ENCODE results near the gene HSF2BP. TPM values are rescaled to one million over a fixed set of nuclear protein-coding genes. Genes with fewer than 3 reads are reported as not detected.

HSF2BP gene
- total RNA-seq, 1 experiment from 2014 or later, result 1.5 TPM

GRCh38 chr21:43686811-43687565 is 27.7 kb upstream of the HSF2BP start:
- Histone ChIP-seq H3T11ph (ENCODE audit: low read length) (no peak overlapping the region), H3K56ac (ENCODE audit: insufficient read length, low read depth, low read length) (no peak overlapping the region), H3K79me2 (ENCODE audit: insufficient read depth, low read length) (no peaks in the 10 kb centered on the region), H4K20me1 (ENCODE audit: control insufficient read depth, insufficient read depth, insufficient read length) (no peaks in the 10 kb centered on the region), H3K14ac (ENCODE audit: insufficient read depth, low read length) (no peak overlapping the region), H2BK12ac (ENCODE audit: insufficient read length, low read depth, low read length) (no peak overlapping the region), H4K91ac (ENCODE audit: insufficient read length, low read depth, low read length) (no peak overlapping the region), H4K5ac (ENCODE audit: insufficient read length, low read depth, low read length) (no peak overlapping the region), H3K9me3 (ENCODE audit: control insufficient read depth, low read depth, low read length) (no peaks in the 10 kb centered on the region), H2BK120ac (ENCODE audit: low read depth, low read length, poor library complexity, severe bottlenecking) (no peak overlapping the region), H3K9ac (ENCODE audit: extremely low read depth, insufficient read length, low read length) (no peak overlapping the region), H2BK15ac (ENCODE audit: low read depth, low read length) (no peak overlapping the region), H3K23me2 (ENCODE audit: insufficient read length, low read depth, low read length, poor library complexity, severe bottlenecking) (no peaks in the 10 kb centered on the region), H3K4me1 (ENCODE audit: insufficient read depth, low read length) (no peaks in the 10 kb centered on the region), H2AFZ (ENCODE audit: low read length) (no peak overlapping the region), H3K27me3 (ENCODE audit: insufficient read depth, low read length) (no peaks in the 10 kb centered on the region), H4K8ac (replicated peaks; ENCODE audit: insufficient read length, low read depth, low read length) (no peak overlapping the region), H2AK5ac (ENCODE audit: insufficient read length, low read length) (no peak overlapping the region), H3K79me1 (ENCODE audit: insufficient read depth, low read depth, low read length, poor library complexity, severe bottlenecking) (no peaks in the 10 kb centered on the region), H2BK20ac (ENCODE audit: low read depth, low read length, poor library complexity, severe bottlenecking) (no peak overlapping the region), H3K4ac (ENCODE audit: low read depth, low read length) (no peak overlapping the region), H3K4me2 (ENCODE audit: insufficient read depth, insufficient read length, low read length) (no peak overlapping the region), H3K23ac (ENCODE audit: insufficient read length, low read depth, low read length) (no peak overlapping the region), H3K27ac (ENCODE audit: insufficient read length, low read depth, low read length) (no peak overlapping the region), H2BK5ac (ENCODE audit: insufficient read length, low read length) (no peak overlapping the region), H3K18ac (ENCODE audit: insufficient read length, low read depth, low read length) (no peak overlapping the region)
- Mint-ChIP-seq H3K4me1 (no peaks in the 10 kb centered on the region), H3K9me3 (no peaks in the 10 kb centered on the region), H3K4me3 (no peak overlapping the region; a peak in 1 of 5 replicates), H3K27me3 (ENCODE audit: low read depth) (no peaks in the 10 kb centered on the region), H3K27ac (peak overlapping the region in 2 of 3 experiments; percentile 44 to 49; a peak in 1 of 7 replicates), H3K36me3 (ENCODE audit: insufficient read depth in 1 of 3, low read depth in 3 of 3) (peaks cover 50 to 94% (median 87%) of the 10 kb centered on the region in 3 experiments; a peak in 6 of 7 replicates)
- DNase-seq, result no peak
- TF ChIP-seq CTCF (conservative IDR thresholded peaks at IDR 0.05), result no peak
- no CpG with 5 or more reads among the region's 21 CpGs for WGBS (ENCODE audit: extremely low coverage, insufficient read length, low lambda C conversion rate)
